Mammary epithelial cell (primary cell): ENCODE measurements around the gene CREB5.

ENCODE experiments used
- CTCF ChIP-seq, 2 donors: IDR thresholded peaks in 1 of 2; conservative IDR thresholded peaks in 1 of 2; 2 replicates each; pipeline ENCODE4 v1.5.1; 2011 to 2012; ENCODE audit warnings: inconsistent platforms in 2 of 2, low read length in 2 of 2, mild to moderate bottlenecking in 2 of 2, control low read depth in 1 of 2, low read depth in 1 of 2; ENCODE audit not compliant: insufficient read depth in 1 of 2; ENCODE audit errors: extremely low read depth in 1 of 2
- EZH2 ChIP-seq: IDR thresholded peaks from 2 replicates; pipeline ENCODE4 v1.6.1; 2012; ENCODE audit warnings: low read length, inconsistent platforms, borderline replicate concordance

DNA sequence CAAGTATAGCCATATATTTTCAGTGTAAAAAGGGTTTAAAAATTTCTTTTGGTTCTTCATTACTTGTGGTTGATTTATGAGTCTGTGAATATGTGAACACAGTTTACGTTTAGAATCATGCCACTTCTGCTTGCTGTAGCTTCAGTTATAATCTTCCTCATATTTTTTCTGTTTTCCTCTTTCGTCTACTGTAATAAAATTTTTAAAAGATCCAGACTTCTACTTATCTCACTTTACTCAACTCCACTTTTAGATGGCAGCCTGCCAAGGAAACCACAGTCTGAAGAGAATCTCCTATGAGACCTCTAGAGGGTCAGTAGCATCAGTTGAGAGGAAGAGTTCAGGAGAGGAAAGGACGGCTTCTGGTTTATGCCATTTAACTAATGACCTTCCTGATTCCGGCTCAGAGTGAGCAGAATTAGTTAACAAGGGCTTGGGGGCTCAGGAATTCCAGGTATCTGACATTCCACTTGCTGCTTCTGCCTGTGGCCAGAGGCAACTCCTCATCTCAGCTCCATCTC is 21.4 kb downstream of the CREB5 start:
- TF ChIP-seq EZH2 (no peak), CTCF (conservative IDR thresholded peaks at IDR 0.05 in 1 of 2, IDR thresholded peaks at IDR 0.05 in 1 of 2; ENCODE audit: extremely low read depth in 1 of 2, insufficient read depth in 1 of 2, low read depth in 1 of 2, low read length in 2 of 2) (no peak)
